ENCODE measurements around the gene DNAJC7.

DNA sequence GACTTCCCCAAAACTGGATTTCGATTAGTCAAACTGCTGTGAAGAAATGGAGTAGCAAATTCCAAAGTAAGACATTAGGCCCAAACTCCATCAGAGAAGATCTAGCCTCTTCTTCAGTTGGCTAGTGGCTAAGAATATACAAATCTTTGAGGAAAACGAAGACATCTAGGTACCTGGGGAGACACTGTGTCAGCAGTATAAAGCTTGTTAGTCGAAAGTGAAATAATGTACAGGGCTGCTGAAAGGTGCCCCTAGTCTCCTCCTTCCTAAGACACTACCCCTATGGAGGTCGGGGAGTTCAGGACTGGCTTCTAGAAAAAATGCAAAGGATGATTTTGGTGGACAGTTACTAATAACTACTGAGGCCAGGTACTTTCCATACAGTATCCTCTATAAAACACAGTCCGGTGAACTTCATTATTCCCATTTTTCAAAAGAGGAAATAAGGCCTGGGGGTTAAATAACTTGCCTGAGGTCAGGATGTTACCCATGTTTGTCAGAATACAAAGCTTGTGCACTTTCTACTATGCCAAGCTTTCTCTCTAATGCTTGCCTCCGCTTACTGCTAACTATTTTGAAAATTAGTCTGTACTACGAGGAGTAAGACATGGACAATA lies 15.0 kb downstream of the DNAJC7 start:
- TF ChIP-seq, protein P1, sequence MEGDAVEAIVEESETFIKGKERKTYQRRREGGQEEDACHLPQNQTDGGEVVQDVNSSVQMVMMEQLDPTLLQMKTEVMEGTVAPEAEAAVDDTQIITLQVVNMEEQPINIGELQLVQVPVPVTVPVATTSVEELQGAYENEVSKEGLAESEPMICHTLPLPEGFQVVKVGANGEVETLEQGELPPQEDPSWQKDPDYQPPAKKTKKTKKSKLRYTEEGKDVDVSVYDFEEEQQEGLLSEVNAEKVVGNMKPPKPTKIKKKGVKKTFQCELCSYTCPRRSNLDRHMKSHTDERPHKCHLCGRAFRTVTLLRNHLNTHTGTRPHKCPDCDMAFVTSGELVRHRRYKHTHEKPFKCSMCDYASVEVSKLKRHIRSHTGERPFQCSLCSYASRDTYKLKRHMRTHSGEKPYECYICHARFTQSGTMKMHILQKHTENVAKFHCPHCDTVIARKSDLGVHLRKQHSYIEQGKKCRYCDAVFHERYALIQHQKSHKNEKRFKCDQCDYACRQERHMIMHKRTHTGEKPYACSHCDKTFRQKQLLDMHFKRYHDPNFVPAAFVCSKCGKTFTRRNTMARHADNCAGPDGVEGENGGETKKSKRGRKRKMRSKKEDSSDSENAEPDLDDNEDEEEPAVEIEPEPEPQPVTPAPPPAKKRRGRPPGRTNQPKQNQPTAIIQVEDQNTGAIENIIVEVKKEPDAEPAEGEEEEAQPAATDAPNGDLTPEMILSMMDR (IDR thresholded peaks at IDR 0.05) = no peak
- no peak for TF ChIP-seq POLR2A (IDR thresholded peaks at IDR 0.05)
